Fibroblast of lung (primary cell): ENCODE results near the gene ANAPC1. TPM values are rescaled to one million over a fixed set of nuclear protein-coding genes. Genes with fewer than 3 reads are reported as not detected.

ENCODE experiments used
- DNase-seq, 2 donors: peaks; one replicate each; pipeline versions ENCODE4 v3.0.0 to v3.0.0-alpha.2; 2010; ENCODE audit warnings: low read depth in 2 of 2
- H2AFZ ChIP-seq: 2 replicates; pipeline ENCODE4 v1.5.1; 2012; ENCODE audit warnings: low read length, control low read depth, inconsistent platforms
- H3K27ac ChIP-seq: 2 replicates; pipeline ENCODE4 v1.5.1; 2011; ENCODE audit warnings: low read length, control low read depth; ENCODE audit not compliant: insufficient read depth
- H3K27me3 ChIP-seq: 2 replicates; pipeline ENCODE4 v1.5.1; 2011; ENCODE audit warnings: mild to moderate bottlenecking, low read length; ENCODE audit not compliant: control insufficient read depth, insufficient read depth
- H3K36me3 ChIP-seq: 2 replicates; pipeline ENCODE4 v1.5.1; 2011; ENCODE audit warnings: low read length; ENCODE audit not compliant: control insufficient read depth, insufficient read depth
- H3K4me1 ChIP-seq: 2 replicates; pipeline ENCODE4 v1.5.1; 2011; ENCODE audit warnings: low read length; ENCODE audit not compliant: control insufficient read depth, insufficient read depth; ENCODE audit errors: extremely low read depth
- H3K4me2 ChIP-seq: 2 replicates; pipeline ENCODE4 v1.5.1; 2011; ENCODE audit warnings: low read length, control low read depth; ENCODE audit not compliant: insufficient read depth; ENCODE audit errors: extremely low read depth
- H3K4me3 ChIP-seq, 4 experiments: fragments of 200-600 bp in 1 of 4; sonication (generic) in 1 of 4; replicated peaks in 1 of 4; 2 replicates each; pipeline ENCODE4 v1.5.1; 2011 to 2016; ENCODE audit warnings: low read length in 4 of 4, low read depth in 3 of 4, mild to moderate bottlenecking in 3 of 4, control low read depth in 2 of 4, inconsistent platforms in 1 of 4, mixed read lengths in 1 of 4; ENCODE audit not compliant: insufficient read depth in 1 of 4; ENCODE audit errors: control extremely low read depth in 1 of 4
- H3K79me2 ChIP-seq: 2 replicates; pipeline ENCODE4 v1.5.1; 2012; ENCODE audit warnings: mild to moderate bottlenecking, low read length, inconsistent platforms; ENCODE audit not compliant: control insufficient read depth, insufficient read depth
- H3K9ac ChIP-seq: 2 replicates; pipeline ENCODE4 v1.5.1; 2011; ENCODE audit warnings: mild to moderate bottlenecking, low read length, control low read depth; ENCODE audit not compliant: insufficient read depth
- H3K9me3 ChIP-seq: 2 replicates; pipeline ENCODE4 v1.5.1; 2012; ENCODE audit warnings: low read depth, low read length; ENCODE audit not compliant: control insufficient read depth, insufficient read depth
- H4K20me1 ChIP-seq: 2 replicates; pipeline ENCODE4 v1.5.1; 2011; ENCODE audit warnings: low read length; ENCODE audit not compliant: control insufficient read depth, insufficient read depth; ENCODE audit errors: extremely low read depth
- CTCF ChIP-seq, 2 donors: IDR thresholded peaks in 1 of 2; conservative IDR thresholded peaks in 1 of 2; 1 replicate in 1 of 2; 2 replicates in 1 of 2; pipeline ENCODE4 v1.5.1; 2011 to 2012; ENCODE audit warnings: low read length in 2 of 2, control low read depth in 1 of 2, inconsistent platforms in 1 of 2, low read depth in 1 of 2, mild to moderate bottlenecking in 1 of 2
- EZH2 ChIP-seq: IDR thresholded peaks from 2 replicates; pipeline ENCODE4 v1.5.1; 2012; ENCODE audit warnings: low read length, control low read depth, mild to moderate bottlenecking; ENCODE audit errors: missing control alignments
- polyA plus RNA-seq, 2 donors: library from polyadenylated mRNA; depleted of rRNA in 1 of 2; stranded (reverse) in 1 of 2; unstranded in 1 of 2; fragments of >200 nt; gene quantifications; 2 replicates each; pipeline ENCODE4 v1.2.1, GENCODE V29; 2011 to 2012; ENCODE audit warnings: missing spikeins in 1 of 2
- total RNA-seq: library from RNA; depleted of rRNA; stranded (reverse); fragments of >200 nt; gene quantifications from 2 replicates; pipeline ENCODE4 v1.2.1, GENCODE V29; 2014

Gene ANAPC1
- total and polyA plus RNA-seq, 2 donors (not counting 1 experiment from before 2014, with no cell fraction given) = 19.6 to 46.1 TPM

- no peak overlapping the region for H3K4me3 ChIP-seq
- H3K4me2 ChIP-seq = no peak overlapping the region
- H3K79me2 ChIP-seq = no peaks in the 10 kb centered on the region
- H3K27me3 ChIP-seq = peaks cover 14% of the 10 kb centered on the region
- TF ChIP-seq CTCF (conservative IDR thresholded peaks at IDR 0.05 in 1 of 2, IDR thresholded peaks at IDR 0.05 in 1 of 2; ENCODE audit: low read depth in 1 of 2, low read length in 2 of 2) = peak; percentile 10 to 36
- TF ChIP-seq EZH2 = no peak
- H2AFZ ChIP-seq = no peak overlapping the region
- H3K4me1 ChIP-seq = peaks cover 7% of the 10 kb centered on the region
- H3K9me3 ChIP-seq = no peaks in the 10 kb centered on the region
- DNase-seq = no peak
- no peak overlapping the region for H3K9ac ChIP-seq
- no peaks in the 10 kb centered on the region for H4K20me1 ChIP-seq
- H3K36me3 ChIP-seq = no peaks in the 10 kb centered on the region
- H3K27ac ChIP-seq = no peak overlapping the region
Observed at GRCh38 chr2:111919365-111919764, 35.4 kb upstream of the ANAPC1 start.

GRCh38 chr2:111918383-111918806 lies 34.4 kb upstream of the ANAPC1 start:
- TF ChIP-seq EZH2 (no peak), CTCF (conservative IDR thresholded peaks at IDR 0.05 in 1 of 2, IDR thresholded peaks at IDR 0.05 in 1 of 2; ENCODE audit: low read depth in 1 of 2, low read length in 2 of 2) (no peak)
- Histone ChIP-seq H3K79me2 (no peaks in the 10 kb centered on the region), H3K9ac (no peak overlapping the region), H3K27ac (no peak overlapping the region), H3K27me3 (peaks cover 10% of the 10 kb centered on the region), H3K4me1 (peaks cover 7% of the 10 kb centered on the region), H3K4me2 (peak overlapping the region; percentile 17), H2AFZ (no peak overlapping the region), H4K20me1 (no peaks in the 10 kb centered on the region), H3K36me3 (no peaks in the 10 kb centered on the region), H3K9me3 (no peaks in the 10 kb centered on the region), H3K4me3 (no peak overlapping the region)
- peak; percentile 82 to 97 for DNase-seq

GRCh38 chr2:111917106-111917505 lies 33.1 kb upstream of the ANAPC1 start:
- Histone ChIP-seq H3K4me1 (peaks cover 7% of the 10 kb centered on the region), H3K36me3 (no peaks in the 10 kb centered on the region), H2AFZ (no peak overlapping the region), H3K4me2 (no peak overlapping the region), H3K4me3 (no peak overlapping the region), H4K20me1 (no peaks in the 10 kb centered on the region), H3K27ac (no peak overlapping the region), H3K27me3 (peaks cover 2% of the 10 kb centered on the region), H3K9me3 (no peaks in the 10 kb centered on the region), H3K9ac (no peak overlapping the region), H3K79me2 (no peaks in the 10 kb centered on the region)
- TF ChIP-seq CTCF (conservative IDR thresholded peaks at IDR 0.05 in 1 of 2, IDR thresholded peaks at IDR 0.05 in 1 of 2; ENCODE audit: low read depth in 1 of 2, low read length in 2 of 2) (no peak), EZH2 (no peak)
- no peak for DNase-seq
